MCF 10A (cell line): ENCODE measurements around the gene C16orf78. TPM values are rescaled to one million over a fixed set of nuclear protein-coding genes. Genes with fewer than 3 reads are reported as not detected.

Source experiments
- BruUV-seq: library from RNA; stranded (reverse); fragments of 400-500 nt; replicated peaks from 2 replicates; lab custom pipeline; 2021; lab: Mats Ljungman, UMichigan
- CTCF ChIA-PET: fragments of 300-600 bp; sonication (Branson Sonifier 250); formaldehyde crosslinking; extraction: SDS; loops from one replicate; lab custom pipeline; 2021; ENCODE audit warnings: antibody characterized with exemption, inconsistent platforms; lab: Yijun Ruan, JAX
- POLR2A ChIA-PET: fragments of 300-600, 350-650 bp; sonication (Branson Sonifier 250); formaldehyde crosslinking; extraction: SDS; loops from one replicate; lab custom pipeline; 2020; ENCODE audit warnings: antibody characterized with exemption, inconsistent platforms; lab: Yijun Ruan, JAX
- DNase-seq: peaks from one replicate; pipeline ENCODE4 v3.0.0-alpha.2; 2018; ENCODE audit not compliant: unreplicated experiment
- H3K27ac Mint-ChIP-seq: one replicate; pipeline ENCODE4 v1.8.0; 2022; ENCODE audit warnings: mild to moderate bottlenecking, low read depth, mixed read lengths; ENCODE audit not compliant: unreplicated experiment
- H3K27me3 Mint-ChIP-seq: one replicate; pipeline ENCODE4 v1.8.0; 2022; ENCODE audit warnings: mixed read lengths; ENCODE audit not compliant: insufficient read depth, unreplicated experiment
- H3K36me3 Mint-ChIP-seq: one replicate; pipeline ENCODE4 v1.8.0; 2022; ENCODE audit warnings: mild to moderate bottlenecking, moderate library complexity, mixed read lengths; ENCODE audit not compliant: insufficient read depth, unreplicated experiment
- H3K4me1 Mint-ChIP-seq: one replicate; pipeline ENCODE4 v1.8.0; 2022; ENCODE audit warnings: mixed read lengths; ENCODE audit not compliant: insufficient read depth, unreplicated experiment
- H3K4me3 Mint-ChIP-seq: one replicate; pipeline ENCODE4 v1.8.0; 2022; ENCODE audit warnings: mild to moderate bottlenecking, moderate library complexity, mixed read lengths; ENCODE audit not compliant: unreplicated experiment
- H3K9me3 Mint-ChIP-seq: one replicate; pipeline ENCODE4 v1.8.0; 2022; ENCODE audit warnings: mixed read lengths; ENCODE audit not compliant: unreplicated experiment
- intact Hi-C: fragments of 100-400 bp; cut with micrococcal nuclease; formaldehyde crosslinking; loops from 2 replicates; pipeline ENCODE4 v1.14.1; 2022
- total RNA-seq: library from RNA; stranded (reverse); gene quantifications from 2 replicates; pipeline ENCODE4 v1.2.3, GENCODE V29; 2022
- TF ChIP-seq, protein P1 (sequence below): fragments of 200-600 bp; IDR thresholded peaks from one replicate; pipeline ENCODE4 v1.8.0; 2022; ENCODE audit warnings: antibody characterized with exemption, mild to moderate bottlenecking; ENCODE audit not compliant: unreplicated experiment

C16orf78 gene
- total RNA-seq, 1 experiment from 2014 or later: not detected

DNA sequence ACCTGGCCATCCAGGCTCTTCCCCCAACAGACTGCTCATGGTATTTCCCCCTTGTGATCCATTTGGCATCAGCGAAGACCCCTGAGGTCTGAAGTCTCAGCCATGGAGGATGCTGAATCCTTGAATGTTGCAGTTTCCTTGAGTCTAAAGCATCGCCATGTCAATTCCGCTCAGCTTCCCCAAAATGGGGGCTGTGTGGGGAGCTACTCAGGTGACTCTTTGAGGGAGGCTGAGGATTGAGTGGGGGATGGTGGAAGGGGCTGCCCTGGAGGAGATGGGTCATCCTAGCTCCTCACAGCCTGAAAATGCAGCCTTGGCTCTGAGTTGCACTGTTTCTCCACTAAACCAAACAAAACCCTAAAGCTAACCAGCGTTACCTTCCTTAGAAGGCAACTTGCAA is 2.6 kb downstream of the C16orf78 start:
- TF ChIP-seq, protein P1, sequence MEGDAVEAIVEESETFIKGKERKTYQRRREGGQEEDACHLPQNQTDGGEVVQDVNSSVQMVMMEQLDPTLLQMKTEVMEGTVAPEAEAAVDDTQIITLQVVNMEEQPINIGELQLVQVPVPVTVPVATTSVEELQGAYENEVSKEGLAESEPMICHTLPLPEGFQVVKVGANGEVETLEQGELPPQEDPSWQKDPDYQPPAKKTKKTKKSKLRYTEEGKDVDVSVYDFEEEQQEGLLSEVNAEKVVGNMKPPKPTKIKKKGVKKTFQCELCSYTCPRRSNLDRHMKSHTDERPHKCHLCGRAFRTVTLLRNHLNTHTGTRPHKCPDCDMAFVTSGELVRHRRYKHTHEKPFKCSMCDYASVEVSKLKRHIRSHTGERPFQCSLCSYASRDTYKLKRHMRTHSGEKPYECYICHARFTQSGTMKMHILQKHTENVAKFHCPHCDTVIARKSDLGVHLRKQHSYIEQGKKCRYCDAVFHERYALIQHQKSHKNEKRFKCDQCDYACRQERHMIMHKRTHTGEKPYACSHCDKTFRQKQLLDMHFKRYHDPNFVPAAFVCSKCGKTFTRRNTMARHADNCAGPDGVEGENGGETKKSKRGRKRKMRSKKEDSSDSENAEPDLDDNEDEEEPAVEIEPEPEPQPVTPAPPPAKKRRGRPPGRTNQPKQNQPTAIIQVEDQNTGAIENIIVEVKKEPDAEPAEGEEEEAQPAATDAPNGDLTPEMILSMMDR: no peak
- intact Hi-C loops: no loop called here
- POLR2A ChIA-PET: no interaction called here
- Mint-ChIP-seq H3K36me3 (no peaks in the 10 kb centered on the region), H3K27ac (no peak overlapping the region), H3K9me3 (no peaks in the 10 kb centered on the region), H3K27me3 (peaks cover 2% of the 10 kb centered on the region), H3K4me1 (no peaks in the 10 kb centered on the region), H3K4me3 (no peak overlapping the region)
- CTCF ChIA-PET: interaction anchor here (1.0 kb wide), 1 partner anchor 23 kb away, joined by 3 read pairs; no protein-coding TSS in a partner anchor
- no TSS peak for BruUV-seq
- DNase-seq: no peak

DNA sequence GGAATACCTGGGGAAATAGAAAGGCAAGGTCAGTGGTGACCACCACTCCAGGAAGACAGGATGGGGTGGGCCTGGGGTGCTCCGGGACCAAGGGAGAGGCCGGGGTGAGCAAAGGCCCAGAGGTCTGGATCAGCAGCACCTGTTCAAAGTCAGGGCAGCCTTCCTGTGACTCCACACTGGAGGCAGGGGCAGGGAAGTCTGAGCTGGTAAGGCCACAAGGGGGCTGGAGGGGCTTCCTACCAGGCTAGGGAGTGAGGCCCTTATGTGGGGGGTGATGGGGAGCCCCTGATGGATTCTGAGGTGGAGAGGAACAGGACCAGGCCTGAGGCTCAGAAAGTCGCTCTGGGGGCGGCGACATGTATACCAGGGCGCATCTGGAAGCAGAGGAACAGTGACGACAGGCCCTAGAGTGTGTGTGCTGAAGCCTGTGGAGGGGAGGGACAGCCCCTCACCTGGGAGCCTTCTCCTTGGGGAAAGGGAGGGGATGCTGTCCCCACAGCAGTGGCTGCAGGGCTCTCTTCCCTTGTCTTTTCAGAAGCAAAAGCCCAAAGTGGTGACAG is 3.7 kb downstream of the C16orf78 start:
- ChIA-PET POLR2A (interaction anchor here (0.7 kb wide), 1 partner anchor 18 kb away, joined by 3 read pairs; no protein-coding TSS in a partner anchor), CTCF (interaction anchor here (0.7 kb wide), 1 partner anchor 690 kb away, joined by 3 read pairs; no protein-coding TSS in a partner anchor)
- TF ChIP-seq, protein P1: no peak
- Mint-ChIP-seq H3K9me3 (no peaks in the 10 kb centered on the region), H3K27me3 (no peaks in the 10 kb centered on the region), H3K4me3 (no peak overlapping the region), H3K36me3 (no peaks in the 10 kb centered on the region), H3K27ac (no peak overlapping the region), H3K4me1 (no peaks in the 10 kb centered on the region)
- intact Hi-C loops: no loop called here
- BruUV-seq: no TSS peak
- DNase-seq: no peak

GRCh38 chr16:49378238-49378637 is 4.6 kb downstream of the C16orf78 start:
- Mint-ChIP-seq H3K27me3 (no peaks in the 10 kb centered on the region), H3K27ac (no peak overlapping the region), H3K36me3 (no peaks in the 10 kb centered on the region), H3K4me1 (no peaks in the 10 kb centered on the region), H3K4me3 (no peak overlapping the region), H3K9me3 (peaks cover 7% of the 10 kb centered on the region)
- no TSS peak for BruUV-seq
- POLR2A ChIA-PET: no interaction called here
- TF ChIP-seq, protein P1: no peak
- intact Hi-C loops: no loop called here
- no peak for DNase-seq
- CTCF ChIA-PET: interaction anchor here (0.5 to 0.6 kb wide), 2 partner anchors 277 to 517 kb away, joined by 3 read pairs; no protein-coding TSS in a partner anchor

- no peaks in the 10 kb centered on the region for H3K4me1 Mint-ChIP-seq
- no peak for DNase-seq
- no peak overlapping the region for H3K4me3 Mint-ChIP-seq
- ChIA-PET POLR2A (no interaction called here), CTCF (interaction anchor here (0.5 kb wide), 1 partner anchor 278 kb away, joined by 3 read pairs; no protein-coding TSS in a partner anchor)
- TF ChIP-seq, protein P1: no peak
- intact Hi-C loops: no loop called here
- no peaks in the 10 kb centered on the region for H3K27me3 Mint-ChIP-seq
- no TSS peak for BruUV-seq
- no peaks in the 10 kb centered on the region for H3K36me3 Mint-ChIP-seq
- no peak overlapping the region for H3K27ac Mint-ChIP-seq
- H3K9me3 Mint-ChIP-seq: peaks cover 7% of the 10 kb centered on the region
Observed at GRCh38 chr16:49378816-49379215, 5.2 kb downstream of the C16orf78 start.
